Chondrocyte (in vitro differentiated cells): ENCODE results near the gene FAM228B. TPM values are rescaled to one million over a fixed set of nuclear protein-coding genes. Genes with fewer than 3 reads are reported as not detected.
"Not testable (repeated sequence)": the region's sequence is repeated elsewhere in the genome, so short reads cannot be mapped to it uniquely, and the experiment has no call there.

Experiments used
- DNase-seq: peaks from one replicate; pipeline ENCODE4 v3.0.0; 2021; ENCODE audit warnings: mixed read lengths, low spot score
- H3K27ac Mint-ChIP-seq: one replicate; pipeline ENCODE4 v1.8.0; 2021; ENCODE audit warnings: mild to moderate bottlenecking, moderate library complexity, mixed read lengths; ENCODE audit not compliant: unreplicated experiment
- H3K27me3 Mint-ChIP-seq: 2 replicates; pipeline ENCODE4 v1.8.0; 2021; ENCODE audit warnings: low read depth, mixed read lengths
- H3K36me3 Mint-ChIP-seq: 2 replicates; pipeline ENCODE4 v1.8.0; 2021; ENCODE audit warnings: low read depth, mixed read lengths
- H3K4me1 Mint-ChIP-seq: 2 replicates; pipeline ENCODE4 v1.8.0; 2021; ENCODE audit warnings: low read depth, mild to moderate bottlenecking, mixed read lengths
- H3K4me3 Mint-ChIP-seq: one replicate; pipeline ENCODE4 v1.8.0; 2021; ENCODE audit warnings: mild to moderate bottlenecking, moderate library complexity, mixed read lengths; ENCODE audit not compliant: unreplicated experiment
- H3K9me3 Mint-ChIP-seq: 2 replicates; pipeline ENCODE4 v1.8.0; 2021; ENCODE audit warnings: low read depth, mixed read lengths
- CTCF ChIP-seq: fragments of 200-600 bp; sonication (generic); IDR thresholded peaks from 2 replicates; pipeline ENCODE4 v1.5.0; 2021; ENCODE audit warnings: antibody characterized with exemption, mild to moderate bottlenecking, moderate library complexity
- total RNA-seq: library from RNA; stranded (reverse); gene quantifications from 3 replicates; pipeline ENCODE4 v1.2.1, GENCODE V29; 2021

Gene FAM228B
- total RNA-seq, 1 donor from 2014 or later = 15.8 TPM

- TF ChIP-seq CTCF = no peak
- DNase-seq = no peak
- Mint-ChIP-seq H3K9me3 (no peaks in the 10 kb centered on the region), H3K4me3 (peak overlapping the region; percentile 83), H3K27ac (peak overlapping the region; percentile 90), H3K4me1 (peaks cover 27% of the 10 kb centered on the region), H3K27me3 (no peaks in the 10 kb centered on the region), H3K36me3 (no peaks in the 10 kb centered on the region)
Observed at GRCh38 chr2:24122366-24123194, 689 bp upstream of the FAM228B start.

GRCh38 chr2:24123922-24124580 lies 782 bp downstream of the FAM228B start:
- H3K4me1 Mint-ChIP-seq = peaks cover 21% of the 10 kb centered on the region
- no peak for TF ChIP-seq CTCF
- H3K4me3 Mint-ChIP-seq = peak overlapping the region; percentile 81
- DNase-seq = no peak
- H3K27me3 Mint-ChIP-seq = no peaks in the 10 kb centered on the region
- H3K36me3 Mint-ChIP-seq = no peaks in the 10 kb centered on the region
- peak overlapping the region; percentile 97 for H3K27ac Mint-ChIP-seq
- no peaks in the 10 kb centered on the region for H3K9me3 Mint-ChIP-seq

- Mint-ChIP-seq H3K27ac (no peak overlapping the region), H3K36me3 (no peaks in the 10 kb centered on the region), H3K4me3 (no peak overlapping the region), H3K27me3 (no peaks in the 10 kb centered on the region), H3K9me3 (no peaks in the 10 kb centered on the region), H3K4me1 (peaks cover 21% of the 10 kb centered on the region)
- no peak for TF ChIP-seq CTCF
- DNase-seq = no peak
Observed at GRCh38 chr2:24125956-24126355, 2.7 kb downstream of the FAM228B start.

- peaks cover 13% of the 10 kb centered on the region for H3K9me3 Mint-ChIP-seq
- H3K4me3 Mint-ChIP-seq = no peak overlapping the region
- H3K27ac Mint-ChIP-seq = no peak overlapping the region
- no peaks in the 10 kb centered on the region for H3K4me1 Mint-ChIP-seq
- no peaks in the 10 kb centered on the region for H3K27me3 Mint-ChIP-seq
- H3K36me3 Mint-ChIP-seq = peaks cover 11% of the 10 kb centered on the region
- no peak for TF ChIP-seq CTCF
- DNase-seq = no peak
Observed at GRCh38 chr2:24132543-24132942, 9.3 kb downstream of the FAM228B start.

GRCh38 chr2:24140305-24140704 lies 17.0 kb downstream of the FAM228B start:
- not testable (repeated sequence) for DNase-seq, H3K4me1 Mint-ChIP-seq, H3K27ac Mint-ChIP-seq, H3K27me3 Mint-ChIP-seq, H3K4me3 Mint-ChIP-seq, H3K9me3 Mint-ChIP-seq
- peaks cover 11% of the 10 kb centered on the region for H3K36me3 Mint-ChIP-seq
